Measurements from ENCODE around the gene YIF1A. TPM values are rescaled to one million over a fixed set of nuclear protein-coding genes. Genes with fewer than 3 reads are reported as not detected.

YIF1A gene
- polyA plus RNA-seq, 2 of the 4 experiments (the other 2 are of a cell fraction), result 79.7 to 99.7 TPM

GRCh38 chr11:66243782-66244535, 45.0 kb downstream of the YIF1A start:
- ATAC-seq, result no peak
- POLR2A ChIA-PET, result interaction anchor here (0.7 kb wide), 1 partner anchor 737 kb away, joined by 6 read pairs; no protein-coding TSS in a partner anchor
- TF ChIP-seq HOXB13 (CRISPR knock-in tag; IDR thresholded peaks at IDR 0.05; ENCODE audit: low read depth), result no peak
- TF ChIP-seq, protein P1, sequence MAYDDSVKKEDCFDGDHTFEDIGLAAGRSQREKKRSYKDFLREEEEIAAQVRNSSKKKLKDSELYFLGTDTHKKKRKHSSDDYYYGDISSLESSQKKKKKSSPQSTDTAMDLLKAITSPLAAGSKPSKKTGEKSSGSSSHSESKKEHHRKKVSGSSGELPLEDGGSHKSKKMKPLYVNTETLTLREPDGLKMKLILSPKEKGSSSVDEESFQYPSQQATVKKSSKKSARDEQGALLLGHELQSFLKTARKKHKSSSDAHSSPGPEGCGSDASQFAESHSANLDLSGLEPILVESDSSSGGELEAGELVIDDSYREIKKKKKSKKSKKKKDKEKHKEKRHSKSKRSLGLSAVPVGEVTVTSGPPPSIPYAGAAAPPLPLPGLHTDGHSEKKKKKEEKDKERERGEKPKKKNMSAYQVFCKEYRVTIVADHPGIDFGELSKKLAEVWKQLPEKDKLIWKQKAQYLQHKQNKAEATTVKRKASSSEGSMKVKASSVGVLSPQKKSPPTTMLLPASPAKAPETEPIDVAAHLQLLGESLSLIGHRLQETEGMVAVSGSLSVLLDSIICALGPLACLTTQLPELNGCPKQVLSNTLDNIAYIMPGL (CRISPR knock-in tag; IDR thresholded peaks at IDR 0.05; ENCODE audit: borderline replicate concordance), result no peak
- no peak for TF ChIP-seq MAFK (IDR thresholded peaks at IDR 0.05; ENCODE audit: partially characterized antibody)
- no peak for TF ChIP-seq FOSB (CRISPR knock-in tag; IDR thresholded peaks at IDR 0.05)
- TF ChIP-seq HOXA7 (CRISPR knock-in tag; IDR thresholded peaks at IDR 0.05), result no peak
- no peak for TF ChIP-seq RFX5 (IDR thresholded peaks at IDR 0.05)
- TF ChIP-seq CBX8 (IDR thresholded peaks at IDR 0.05), result no peak
- TF ChIP-seq HOXB5 (CRISPR knock-in tag; IDR thresholded peaks at IDR 0.05), result no peak
- TF ChIP-seq, protein P2, sequence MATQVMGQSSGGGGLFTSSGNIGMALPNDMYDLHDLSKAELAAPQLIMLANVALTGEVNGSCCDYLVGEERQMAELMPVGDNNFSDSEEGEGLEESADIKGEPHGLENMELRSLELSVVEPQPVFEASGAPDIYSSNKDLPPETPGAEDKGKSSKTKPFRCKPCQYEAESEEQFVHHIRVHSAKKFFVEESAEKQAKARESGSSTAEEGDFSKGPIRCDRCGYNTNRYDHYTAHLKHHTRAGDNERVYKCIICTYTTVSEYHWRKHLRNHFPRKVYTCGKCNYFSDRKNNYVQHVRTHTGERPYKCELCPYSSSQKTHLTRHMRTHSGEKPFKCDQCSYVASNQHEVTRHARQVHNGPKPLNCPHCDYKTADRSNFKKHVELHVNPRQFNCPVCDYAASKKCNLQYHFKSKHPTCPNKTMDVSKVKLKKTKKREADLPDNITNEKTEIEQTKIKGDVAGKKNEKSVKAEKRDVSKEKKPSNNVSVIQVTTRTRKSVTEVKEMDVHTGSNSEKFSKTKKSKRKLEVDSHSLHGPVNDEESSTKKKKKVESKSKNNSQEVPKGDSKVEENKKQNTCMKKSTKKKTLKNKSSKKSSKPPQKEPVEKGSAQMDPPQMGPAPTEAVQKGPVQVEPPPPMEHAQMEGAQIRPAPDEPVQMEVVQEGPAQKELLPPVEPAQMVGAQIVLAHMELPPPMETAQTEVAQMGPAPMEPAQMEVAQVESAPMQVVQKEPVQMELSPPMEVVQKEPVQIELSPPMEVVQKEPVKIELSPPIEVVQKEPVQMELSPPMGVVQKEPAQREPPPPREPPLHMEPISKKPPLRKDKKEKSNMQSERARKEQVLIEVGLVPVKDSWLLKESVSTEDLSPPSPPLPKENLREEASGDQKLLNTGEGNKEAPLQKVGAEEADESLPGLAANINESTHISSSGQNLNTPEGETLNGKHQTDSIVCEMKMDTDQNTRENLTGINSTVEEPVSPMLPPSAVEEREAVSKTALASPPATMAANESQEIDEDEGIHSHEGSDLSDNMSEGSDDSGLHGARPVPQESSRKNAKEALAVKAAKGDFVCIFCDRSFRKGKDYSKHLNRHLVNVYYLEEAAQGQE (IDR thresholded peaks at IDR 0.05), result no peak
- no peaks in the 10 kb centered on the region for H3K4me1 ChIP-seq
- H3K4me3 ChIP-seq, result no peak overlapping the region
- no peak for FAIRE-seq
- DNase-seq (ENCODE audit: low read depth in 1 of 2, low spot score in 1 of 2), result no peak
- no peak overlapping the region for H3K4me2 ChIP-seq
- CTCF ChIA-PET, result interaction anchor here (6.9 kb wide), 1 partner anchor 22 kb away, joined by 72 read pairs; no protein-coding TSS in a partner anchor
- H3K27ac ChIP-seq, result no peak overlapping the region
- WGBS (ENCODE audit: missing lambda C conversion rate), result 88% methylated on average over 13 of the region's 13 CpGs
- no peaks in the 10 kb centered on the region for H3K9me3 ChIP-seq

DNA sequence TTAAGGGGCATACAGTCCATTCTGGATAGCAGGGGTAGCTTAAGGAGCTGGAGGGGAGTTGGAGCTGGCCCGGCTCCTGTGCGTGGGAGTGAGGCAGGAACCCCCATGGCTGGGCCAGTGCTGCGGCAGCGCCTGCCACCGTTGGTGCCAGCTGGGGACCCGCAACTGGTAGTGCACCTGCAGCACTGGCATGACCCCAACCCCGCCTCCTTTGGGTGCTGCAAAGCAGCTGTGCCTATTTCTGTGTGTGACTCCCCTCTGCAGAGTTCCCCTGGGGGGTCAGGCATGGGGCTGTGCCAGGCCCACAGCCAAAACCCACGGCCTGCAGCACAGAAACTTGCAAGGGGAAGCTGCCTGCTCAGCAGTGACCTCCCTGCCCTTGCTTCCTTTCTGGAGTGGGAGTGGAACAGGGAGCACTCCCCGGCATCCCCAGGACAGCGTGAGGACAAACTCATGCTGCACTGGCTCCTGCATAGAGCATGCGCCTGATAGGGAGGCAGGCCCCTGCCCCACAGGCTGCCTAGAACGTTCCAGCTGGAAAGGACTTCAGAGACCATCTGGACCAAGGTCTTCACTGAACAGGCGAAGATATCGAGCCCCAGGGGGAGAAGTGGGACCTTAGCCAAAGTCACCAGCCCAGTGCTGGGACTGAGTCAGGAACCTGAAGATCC, 46.7 kb downstream of the YIF1A start:
- Histone ChIP-seq H3K27ac (no peak overlapping the region), H3K4me1 (no peaks in the 10 kb centered on the region), H3K4me2 (no peak overlapping the region), H3K9me3 (no peaks in the 10 kb centered on the region), H3K4me3 (no peak overlapping the region)
- FAIRE-seq, result no peak
- no peak for ATAC-seq
- TF ChIP-seq KDM5A (IDR thresholded peaks at IDR 0.05), result no peak
- TF ChIP-seq, protein P3, sequence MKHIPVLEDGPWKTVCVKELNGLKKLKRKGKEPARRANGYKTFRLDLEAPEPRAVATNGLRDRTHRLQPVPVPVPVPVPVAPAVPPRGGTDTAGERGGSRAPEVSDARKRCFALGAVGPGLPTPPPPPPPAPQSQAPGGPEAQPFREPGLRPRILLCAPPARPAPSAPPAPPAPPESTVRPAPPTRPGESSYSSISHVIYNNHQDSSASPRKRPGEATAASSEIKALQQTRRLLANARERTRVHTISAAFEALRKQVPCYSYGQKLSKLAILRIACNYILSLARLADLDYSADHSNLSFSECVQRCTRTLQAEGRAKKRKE (CRISPR knock-in tag; IDR thresholded peaks at IDR 0.05; ENCODE audit: low read depth), result no peak
- TF ChIP-seq MYC (IDR thresholded peaks at IDR 0.05; ENCODE audit: borderline replicate concordance, low read length), result no peak
- TF ChIP-seq, protein P4, sequence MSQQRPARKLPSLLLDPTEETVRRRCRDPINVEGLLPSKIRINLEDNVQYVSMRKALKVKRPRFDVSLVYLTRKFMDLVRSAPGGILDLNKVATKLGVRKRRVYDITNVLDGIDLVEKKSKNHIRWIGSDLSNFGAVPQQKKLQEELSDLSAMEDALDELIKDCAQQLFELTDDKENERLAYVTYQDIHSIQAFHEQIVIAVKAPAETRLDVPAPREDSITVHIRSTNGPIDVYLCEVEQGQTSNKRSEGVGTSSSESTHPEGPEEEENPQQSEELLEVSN (IDR thresholded peaks at IDR 0.05; ENCODE audit: borderline replicate concordance, low read depth), result no peak
- no peak for TF ChIP-seq RARB (CRISPR knock-in tag; IDR thresholded peaks at IDR 0.05)
- TF ChIP-seq MAZ (IDR thresholded peaks at IDR 0.05; ENCODE audit: borderline replicate concordance, low read depth, low read length), result no peak
- TF ChIP-seq HOXA7 (CRISPR knock-in tag; IDR thresholded peaks at IDR 0.05), result no peak
- TF ChIP-seq NFE2L2 (conservative IDR thresholded peaks at IDR 0.05; ENCODE audit: low read length), result no peak
- TF ChIP-seq HEYL (CRISPR knock-in tag; IDR thresholded peaks at IDR 0.05), result no peak
- DNase-seq (ENCODE audit: low read depth in 1 of 2, low spot score in 1 of 2), result no peak
- WGBS (ENCODE audit: missing lambda C conversion rate), result 92% methylated on average over 12 of the region's 14 CpGs
- CTCF ChIA-PET, result interaction anchor here (1.1 to 6.9 kb wide), 4 partner anchors 11 to 40 kb away, joined by 3 to 72 read pairs (median 6); no protein-coding TSS in a partner anchor
- POLR2A ChIA-PET, result no interaction called here
